HepG2 (cell line): Measurements from ENCODE around the gene RAB22A. TPM values are rescaled to one million over a fixed set of nuclear protein-coding genes. Genes with fewer than 3 reads are reported as not detected.

Source experiments
- CEBPB ChIP-seq: IDR thresholded peaks from 2 replicates; pipeline ENCODE4 v1.6.1; 2011; ENCODE audit warnings: low read depth, low read length, improper control_type of control experiment, borderline replicate concordance
- CEBPG ChIP-seq: IDR thresholded peaks from 2 replicates; pipeline ENCODE4 v1.6.1; 2016
- ELF3 ChIP-seq: IDR thresholded peaks from 2 replicates; pipeline ENCODE4 v1.6.1; 2016; ENCODE audit warnings: missing genetic modification reagents, missing compliant biosample characterization
- HMG20B ChIP-seq: conservative IDR thresholded peaks from 2 replicates; pipeline ENCODE4 v1.6.1; 2016; ENCODE audit warnings: missing genetic modification reagents, missing compliant biosample characterization
- KAT7 ChIP-seq: IDR thresholded peaks from 2 replicates; pipeline ENCODE4 v1.6.1; 2018; ENCODE audit warnings: borderline replicate concordance, missing compliant biosample characterization
- NFYC ChIP-seq: IDR thresholded peaks from 2 replicates; pipeline ENCODE4 v1.6.1; 2016; ENCODE audit warnings: missing genetic modification reagents, missing compliant biosample characterization
- PHF20 ChIP-seq: sonication (generic); formaldehyde crosslinking; IDR thresholded peaks from 2 replicates; pipeline ENCODE4 v1.5.0; 2020; ENCODE audit warnings: mild to moderate bottlenecking, missing genetic modification reagents
- SAFB2 ChIP-seq: sonication (generic); formaldehyde crosslinking; IDR thresholded peaks from 2 replicates; pipeline ENCODE4 v1.5.1; 2020; ENCODE audit warnings: missing genetic modification reagents, low read depth, mild to moderate bottlenecking, borderline replicate concordance
- USF2 ChIP-seq, 2 experiments: sonication (generic) in 1 of 2; formaldehyde crosslinking in 1 of 2; IDR thresholded peaks; 2 replicates each; pipeline versions ENCODE4 v1.5.1 to v1.6.1; 2011 to 2020; ENCODE audit warnings: borderline replicate concordance in 1 of 2, low read depth in 1 of 2, low read length in 1 of 2, mild to moderate bottlenecking in 1 of 2, missing genetic modification reagents in 1 of 2, moderate library complexity in 1 of 2
- ZFP1 ChIP-seq: IDR thresholded peaks from 2 replicates; pipeline ENCODE4 v1.6.1; 2016
- ZNF280D ChIP-seq: sonication (generic); formaldehyde crosslinking; IDR thresholded peaks from 2 replicates; pipeline ENCODE4 v1.5.1; 2020; ENCODE audit warnings: mild to moderate bottlenecking, missing genetic modification reagents
- ZNF616 ChIP-seq: sonication (generic); formaldehyde crosslinking; IDR thresholded peaks from 2 replicates; pipeline ENCODE4 v1.5.0; 2020; ENCODE audit warnings: low read depth, mild to moderate bottlenecking, missing genetic modification reagents
- ZNF784 ChIP-seq: sonication (generic); formaldehyde crosslinking; IDR thresholded peaks from 2 replicates; pipeline ENCODE4 v1.5.1; 2020; ENCODE audit warnings: missing genetic modification reagents, mild to moderate bottlenecking, borderline replicate concordance
- polyA plus RNA-seq, 8 experiments: library from polyadenylated mRNA; depleted of rRNA in 3 of 8; stranded (reverse) in 7 of 8; unstranded in 1 of 8; fragments of >200 nt; fragmentation: Illumina TruSeq in 4 of 8; extraction: Trizol in 4 of 8; gene quantifications; 2 replicates each; pipeline versions ENCODE4 v1.2.1 to v1.2.3, GENCODE V29; 2011 to 2016; ENCODE audit warnings: low read depth in 4 of 8, missing spikeins in 1 of 8, mixed read lengths in 1 of 8; ENCODE audit not compliant: insufficient read depth in 1 of 8
- total RNA-seq, 5 experiments: library from RNA; depleted of rRNA; stranded (reverse); fragments of >200 nt; fragmentation: Illumina TruSeq; extraction: Trizol; gene quantifications; 2 replicates each; pipeline ENCODE4 v1.2.3, GENCODE V29; 2016; ENCODE audit warnings: low read depth in 1 of 5
- TF ChIP-seq, protein P1 (sequence below): IDR thresholded peaks from 2 replicates; pipeline ENCODE4 v1.4.0; 2020; ENCODE audit warnings: mild to moderate bottlenecking, missing genetic modification reagents
- TF ChIP-seq, protein P2 (sequence below): sonication (generic); formaldehyde crosslinking; IDR thresholded peaks from 2 replicates; pipeline ENCODE4 v1.8.0; 2022; ENCODE audit warnings: low read depth, missing genetic modification reagents

Gene RAB22A
- total and polyA plus RNA-seq, 2 of the 13 experiments (the other 11 are each of a cell fraction or from before 2014, with no cell fraction given): 10.7 to 11.2 TPM

DNA sequence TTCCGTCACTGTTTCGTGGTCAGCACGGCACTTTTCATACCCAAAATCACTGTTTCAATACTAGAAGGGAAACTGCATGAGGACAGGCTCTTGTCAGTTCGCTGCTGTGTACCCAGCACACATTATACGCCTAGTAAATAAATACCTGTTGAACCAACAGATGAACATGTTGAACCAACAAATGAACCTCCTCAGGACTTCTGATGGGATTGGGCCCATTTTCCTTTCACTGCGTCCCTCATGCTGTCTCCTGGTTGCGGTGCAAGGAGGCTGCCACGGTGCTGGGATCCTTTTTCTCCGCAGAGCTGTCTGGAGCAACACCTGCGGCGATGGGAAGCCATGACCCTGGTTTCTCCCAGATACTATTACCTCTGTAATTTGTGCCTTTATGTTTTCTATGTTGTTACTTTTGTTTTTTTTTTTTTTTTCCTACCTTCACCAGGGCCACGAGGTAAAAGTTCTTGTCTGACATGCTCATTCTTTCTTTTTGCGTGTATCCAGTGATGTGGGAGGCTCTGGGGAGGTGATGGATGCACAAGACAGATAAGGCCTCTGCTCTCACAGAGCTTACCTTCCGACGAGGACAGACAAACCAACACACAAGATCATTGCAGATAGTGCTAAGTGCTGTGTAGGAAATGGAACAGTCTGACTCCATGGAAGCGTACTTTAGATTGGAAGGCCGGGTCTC lies 80.6 kb downstream of the RAB22A start (continued):
- TF ChIP-seq CEBPB (no peak), KAT7 (CRISPR knock-in tag) (no peak), CEBPG (CRISPR knock-in tag) (no peak), ZNF280D (peak; percentile 87; the same call in 1 of the 2 replicates), ZNF616 (CRISPR knock-in tag) (no peak), ZFP1 (CRISPR knock-in tag) (no peak), HMG20B (CRISPR knock-in tag) (no peak), SAFB2 (CRISPR knock-in tag) (0 out of 2 replicates have a peak, but pooled peaks have one; percentile 15), ELF3 (CRISPR knock-in tag) (no peak), NFYC (CRISPR knock-in tag) (no peak), PHF20 (peak; percentile 12; the same call in 1 of the 2 replicates), ZNF784 (no peak), USF2 (IDR thresholded peaks at IDR 0.05; ENCODE audit: low read depth, low read length) (peak; percentile 51), USF2 (CRISPR knock-in tag; IDR thresholded peaks at IDR 0.05; ENCODE audit: borderline replicate concordance) (no peak)
- TF ChIP-seq, protein P1, sequence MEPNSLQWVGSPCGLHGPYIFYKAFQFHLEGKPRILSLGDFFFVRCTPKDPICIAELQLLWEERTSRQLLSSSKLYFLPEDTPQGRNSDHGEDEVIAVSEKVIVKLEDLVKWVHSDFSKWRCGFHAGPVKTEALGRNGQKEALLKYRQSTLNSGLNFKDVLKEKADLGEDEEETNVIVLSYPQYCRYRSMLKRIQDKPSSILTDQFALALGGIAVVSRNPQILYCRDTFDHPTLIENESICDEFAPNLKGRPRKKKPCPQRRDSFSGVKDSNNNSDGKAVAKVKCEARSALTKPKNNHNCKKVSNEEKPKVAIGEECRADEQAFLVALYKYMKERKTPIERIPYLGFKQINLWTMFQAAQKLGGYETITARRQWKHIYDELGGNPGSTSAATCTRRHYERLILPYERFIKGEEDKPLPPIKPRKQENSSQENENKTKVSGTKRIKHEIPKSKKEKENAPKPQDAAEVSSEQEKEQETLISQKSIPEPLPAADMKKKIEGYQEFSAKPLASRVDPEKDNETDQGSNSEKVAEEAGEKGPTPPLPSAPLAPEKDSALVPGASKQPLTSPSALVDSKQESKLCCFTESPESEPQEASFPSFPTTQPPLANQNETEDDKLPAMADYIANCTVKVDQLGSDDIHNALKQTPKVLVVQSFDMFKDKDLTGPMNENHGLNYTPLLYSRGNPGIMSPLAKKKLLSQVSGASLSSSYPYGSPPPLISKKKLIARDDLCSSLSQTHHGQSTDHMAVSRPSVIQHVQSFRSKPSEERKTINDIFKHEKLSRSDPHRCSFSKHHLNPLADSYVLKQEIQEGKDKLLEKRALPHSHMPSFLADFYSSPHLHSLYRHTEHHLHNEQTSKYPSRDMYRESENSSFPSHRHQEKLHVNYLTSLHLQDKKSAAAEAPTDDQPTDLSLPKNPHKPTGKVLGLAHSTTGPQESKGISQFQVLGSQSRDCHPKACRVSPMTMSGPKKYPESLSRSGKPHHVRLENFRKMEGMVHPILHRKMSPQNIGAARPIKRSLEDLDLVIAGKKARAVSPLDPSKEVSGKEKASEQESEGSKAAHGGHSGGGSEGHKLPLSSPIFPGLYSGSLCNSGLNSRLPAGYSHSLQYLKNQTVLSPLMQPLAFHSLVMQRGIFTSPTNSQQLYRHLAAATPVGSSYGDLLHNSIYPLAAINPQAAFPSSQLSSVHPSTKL (CRISPR knock-in tag): 0 out of 2 replicates have a peak, but pooled peaks have one; percentile 4
- TF ChIP-seq, protein P2, sequence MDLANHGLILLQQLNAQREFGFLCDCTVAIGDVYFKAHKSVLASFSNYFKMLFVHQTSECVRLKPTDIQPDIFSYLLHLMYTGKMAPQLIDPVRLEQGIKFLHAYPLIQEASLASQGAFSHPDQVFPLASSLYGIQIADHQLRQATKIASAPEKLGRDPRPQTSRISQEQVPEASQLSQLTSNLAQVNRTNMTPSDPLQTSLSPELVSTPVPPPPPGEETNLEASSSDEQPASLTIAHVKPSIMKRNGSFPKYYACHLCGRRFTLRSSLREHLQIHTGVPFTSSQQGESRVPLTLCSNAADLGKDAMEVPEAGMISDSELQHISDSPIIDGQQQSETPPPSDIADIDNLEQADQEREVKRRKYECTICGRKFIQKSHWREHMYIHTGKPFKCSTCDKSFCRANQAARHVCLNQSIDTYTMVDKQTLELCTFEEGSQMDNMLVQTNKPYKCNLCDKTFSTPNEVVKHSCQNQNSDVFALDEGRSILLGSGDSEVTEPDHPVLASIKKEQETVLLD (CRISPR knock-in tag): 0 out of 2 replicates have a peak, but pooled peaks have one; percentile 45
